Esophagus muscularis mucosa (tissue), 4 donors: ENCODE measurements around the gene UFM1.

Source experiments
- EP300 ChIP-seq: sonication (generic); formaldehyde crosslinking; IDR thresholded peaks from one replicate; pipeline ENCODE4 v1.6.1; 2017; ENCODE audit warnings: antibody characterized with exemption
- POLR2AphosphoS5 ChIP-seq, 2 donors: sonication (generic); formaldehyde crosslinking; IDR thresholded peaks; one replicate each; pipeline ENCODE4 v1.6.1; 2017; ENCODE audit warnings: antibody characterized with exemption in 2 of 2
- TF ChIP-seq, protein P1 (sequence below), 3 experiments: fragments of 200-600 bp in 2 of 3; fragments of 450-650 bp in 1 of 3; sonication (generic) in 2 of 3; IDR thresholded peaks; one replicate each; pipeline ENCODE4 v1.5.1; 2017 to 2019; ENCODE audit warnings: antibody characterized with exemption in 3 of 3, mild to moderate bottlenecking in 2 of 3, moderate library complexity in 1 of 3

DNA sequence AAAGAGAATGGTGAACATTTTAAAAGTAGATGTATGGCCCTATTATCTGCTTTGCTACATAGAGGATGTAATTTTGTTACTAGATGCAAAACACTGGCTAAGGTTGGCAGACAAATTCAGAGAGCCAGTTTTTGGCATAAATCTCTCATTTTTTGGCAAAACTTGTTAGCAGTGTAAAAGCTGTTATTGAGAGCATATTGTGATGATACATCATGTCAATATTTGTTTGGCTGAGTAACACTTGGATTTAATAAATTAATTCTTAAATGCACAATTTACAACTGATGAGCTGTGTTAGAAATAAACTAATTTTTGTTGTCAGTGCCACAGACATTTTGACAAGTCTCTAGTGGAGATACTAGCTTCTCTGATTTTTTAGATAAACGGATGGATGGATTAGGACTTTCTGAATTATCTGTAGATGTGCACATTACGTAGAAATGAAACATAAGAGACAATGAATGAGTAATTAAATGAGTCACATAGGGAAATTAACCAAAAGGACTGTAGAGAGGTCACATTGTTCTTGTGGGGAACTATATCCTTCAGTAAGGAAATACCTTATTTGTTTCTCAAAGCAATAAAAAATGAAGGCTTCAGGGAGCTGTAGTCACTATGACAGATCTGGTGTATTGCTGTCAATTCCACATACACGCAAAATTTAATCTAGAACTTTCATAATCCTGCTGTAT is 17.4 kb downstream of the UFM1 start:
- TF ChIP-seq, protein P1, sequence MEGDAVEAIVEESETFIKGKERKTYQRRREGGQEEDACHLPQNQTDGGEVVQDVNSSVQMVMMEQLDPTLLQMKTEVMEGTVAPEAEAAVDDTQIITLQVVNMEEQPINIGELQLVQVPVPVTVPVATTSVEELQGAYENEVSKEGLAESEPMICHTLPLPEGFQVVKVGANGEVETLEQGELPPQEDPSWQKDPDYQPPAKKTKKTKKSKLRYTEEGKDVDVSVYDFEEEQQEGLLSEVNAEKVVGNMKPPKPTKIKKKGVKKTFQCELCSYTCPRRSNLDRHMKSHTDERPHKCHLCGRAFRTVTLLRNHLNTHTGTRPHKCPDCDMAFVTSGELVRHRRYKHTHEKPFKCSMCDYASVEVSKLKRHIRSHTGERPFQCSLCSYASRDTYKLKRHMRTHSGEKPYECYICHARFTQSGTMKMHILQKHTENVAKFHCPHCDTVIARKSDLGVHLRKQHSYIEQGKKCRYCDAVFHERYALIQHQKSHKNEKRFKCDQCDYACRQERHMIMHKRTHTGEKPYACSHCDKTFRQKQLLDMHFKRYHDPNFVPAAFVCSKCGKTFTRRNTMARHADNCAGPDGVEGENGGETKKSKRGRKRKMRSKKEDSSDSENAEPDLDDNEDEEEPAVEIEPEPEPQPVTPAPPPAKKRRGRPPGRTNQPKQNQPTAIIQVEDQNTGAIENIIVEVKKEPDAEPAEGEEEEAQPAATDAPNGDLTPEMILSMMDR (IDR thresholded peaks at IDR 0.05) = no peak
- TF ChIP-seq POLR2AphosphoS5 (IDR thresholded peaks at IDR 0.05) = no peak
- no peak for TF ChIP-seq EP300
